Thyroid gland (tissue), 4 donors: ENCODE data around the gene ITGA8. TPM values are rescaled to one million over a fixed set of nuclear protein-coding genes. Genes with fewer than 3 reads are reported as not detected.
A peak's percentile ranks its signal among the peaks of the same experiment; 100 is the strongest.
"Not testable (repeated sequence)": the region's sequence is repeated elsewhere in the genome, so short reads cannot be mapped to it uniquely, and the experiment has no call there.

Experiments
- DNase-seq, 2 donors: peaks; one replicate each; pipeline ENCODE4 v3.0.0-alpha.2; 2019
- H3K27ac ChIP-seq, 3 donors: fragments of 200-600 bp; sonication (generic); 1 replicate in 2 of 3; 2 replicates in 1 of 3; pipeline ENCODE4 v1.5.1; 2016 to 2019; ENCODE audit warnings: mild to moderate bottlenecking in 1 of 3, moderate library complexity in 1 of 3
- H3K27me3 ChIP-seq: fragments of 200-600 bp; sonication (generic); one replicate; pipeline ENCODE4 v1.5.1; 2019
- H3K36me3 ChIP-seq, 2 donors: fragments of 200-600 bp; sonication (generic); one replicate each; pipeline ENCODE4 v1.5.1; 2016 to 2019
- H3K4me1 ChIP-seq, 2 donors: fragments of 200-600 bp; sonication (generic); one replicate each; pipeline ENCODE4 v1.5.1; 2017 to 2019
- H3K4me3 ChIP-seq, 3 donors: fragments of 200-600 bp; sonication (generic); replicated peaks in 1 of 3; 1 replicate in 2 of 3; 2 replicates in 1 of 3; pipeline ENCODE4 v1.5.1; 2016; ENCODE audit warnings: mild to moderate bottlenecking in 1 of 3
- H3K9me3 ChIP-seq: fragments of 200-600 bp; sonication (generic); one replicate; pipeline ENCODE4 v1.5.1; 2017
- CTCF ChIP-seq, 6 experiments: fragments of 200-600 bp in 3 of 6; fragments of 450-650 bp in 3 of 6; sonication (generic) in 3 of 6; IDR thresholded peaks; one replicate each; pipeline ENCODE4 v1.5.1; 2016 to 2019; ENCODE audit warnings: antibody characterized with exemption in 6 of 6, mild to moderate bottlenecking in 2 of 6, inconsistent platforms in 1 of 6, moderate library complexity in 1 of 6
- POLR2A ChIP-seq, 2 donors: fragments of 450-650 bp; IDR thresholded peaks; one replicate each; pipeline ENCODE4 v1.6.1; 2017; ENCODE audit warnings: antibody characterized with exemption in 2 of 2, mild to moderate bottlenecking in 2 of 2, moderate library complexity in 1 of 2
- WGBS, 2 donors: methylation state at CpG; one replicate each; pipeline ENCODE4 v1.1.5; 2017; 5-methylcytosine and 5-hydroxymethylcytosine counted together
- intact Hi-C: fragments of 100-400 bp; cut with DNase I; formaldehyde crosslinking; loops from one replicate; pipeline ENCODE4 v1.15.1; 2023
- total RNA-seq, 4 donors: library from RNA; depleted of rRNA; stranded (reverse); fragments of >200 nt; gene quantifications; one replicate each; pipeline ENCODE4 v1.2.3, GENCODE V29; 2016

ITGA8 gene
- total RNA-seq, 4 donors from 2014 or later, result 4.6 to 14.8 (median 4.9) TPM

DNA sequence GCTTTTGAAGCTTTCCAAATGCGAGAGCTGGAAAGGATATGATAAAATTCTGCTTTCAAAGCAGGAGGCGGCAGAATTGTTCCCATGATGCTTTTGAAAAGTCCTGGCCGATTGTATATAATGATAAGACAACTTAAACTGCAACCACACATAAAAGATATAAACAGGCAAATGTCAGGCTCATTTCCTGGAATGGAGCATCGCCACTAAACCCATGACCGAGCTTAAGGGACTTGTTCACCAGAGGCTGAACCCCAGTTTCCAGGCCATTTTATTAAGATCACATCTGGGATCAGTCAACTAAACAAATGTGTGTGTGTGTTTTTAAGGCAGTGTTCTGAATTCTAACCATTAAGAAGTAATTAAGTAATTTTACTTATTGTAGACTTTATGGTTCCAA is 131.6 kb downstream of the ITGA8 start:
- Histone ChIP-seq H3K9me3 (no peaks in the 10 kb centered on the region), H3K36me3 (no peaks in the 10 kb centered on the region), H3K27ac (no peak overlapping the region), H3K4me1 (no peaks in the 10 kb centered on the region), H3K4me3 (no peak overlapping the region), H3K27me3 (no peaks in the 10 kb centered on the region)
- DNase-seq, result no peak
- intact Hi-C loops, result no loop called here
- no peak for TF ChIP-seq POLR2A (IDR thresholded peaks at IDR 0.05)
- TF ChIP-seq CTCF (IDR thresholded peaks at IDR 0.05), result no peak
- 77 to 80% methylated on average over 5 of the region's 5 CpGs for WGBS, 2 donors

GRCh38 chr10:15587271-15587670 is 132.5 kb downstream of the ITGA8 start:
- DNase-seq, result no peak
- no peak overlapping the region for H3K4me3 ChIP-seq
- H3K27ac ChIP-seq, result no peak overlapping the region
- intact Hi-C loops, result no loop called here
- H3K36me3 ChIP-seq, result no peaks in the 10 kb centered on the region
- no peaks in the 10 kb centered on the region for H3K27me3 ChIP-seq
- WGBS, 2 donors, result 89 to 90% methylated on average over 3 of the region's 3 CpGs
- TF ChIP-seq CTCF (IDR thresholded peaks at IDR 0.05), result no peak
- no peak for TF ChIP-seq POLR2A (IDR thresholded peaks at IDR 0.05)
- no peaks in the 10 kb centered on the region for H3K9me3 ChIP-seq
- H3K4me1 ChIP-seq, result no peaks in the 10 kb centered on the region

DNA sequence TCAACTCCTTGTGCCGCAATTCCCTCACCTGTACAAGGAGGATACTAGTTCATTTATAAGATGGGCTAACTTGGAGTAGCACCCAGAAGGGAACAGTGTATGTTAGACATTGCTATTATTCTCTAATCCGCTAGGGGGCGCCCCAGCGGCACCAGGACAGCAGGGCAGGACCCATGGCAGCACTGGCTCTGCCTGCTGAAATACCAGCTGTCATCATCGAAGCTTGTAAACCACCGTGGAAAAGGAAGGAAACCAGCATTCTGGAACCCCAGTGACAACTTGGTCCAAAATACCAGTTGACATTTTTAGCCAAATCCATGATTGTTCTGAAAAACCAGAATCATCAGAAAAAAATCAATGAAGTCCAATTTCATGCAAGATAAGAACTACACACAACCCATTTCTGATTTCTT is 134.4 kb downstream of the ITGA8 start:
- H3K4me1 ChIP-seq, result no peaks in the 10 kb centered on the region
- WGBS, 2 donors, result 14 to 19% methylated on average over 6 of the region's 6 CpGs
- H3K4me3 ChIP-seq, result no peak overlapping the region
- no peaks in the 10 kb centered on the region for H3K9me3 ChIP-seq
- H3K27ac ChIP-seq, result no peak overlapping the region
- DNase-seq, result peak; percentile 18 to 19
- intact Hi-C loops, result no loop called here
- H3K36me3 ChIP-seq, result no peaks in the 10 kb centered on the region
- H3K27me3 ChIP-seq, result no peaks in the 10 kb centered on the region
- TF ChIP-seq POLR2A (IDR thresholded peaks at IDR 0.05) (no peak), CTCF (IDR thresholded peaks at IDR 0.05) (peak in 5 of 6 experiments; percentile 16 to 44 (median 23))

DNA sequence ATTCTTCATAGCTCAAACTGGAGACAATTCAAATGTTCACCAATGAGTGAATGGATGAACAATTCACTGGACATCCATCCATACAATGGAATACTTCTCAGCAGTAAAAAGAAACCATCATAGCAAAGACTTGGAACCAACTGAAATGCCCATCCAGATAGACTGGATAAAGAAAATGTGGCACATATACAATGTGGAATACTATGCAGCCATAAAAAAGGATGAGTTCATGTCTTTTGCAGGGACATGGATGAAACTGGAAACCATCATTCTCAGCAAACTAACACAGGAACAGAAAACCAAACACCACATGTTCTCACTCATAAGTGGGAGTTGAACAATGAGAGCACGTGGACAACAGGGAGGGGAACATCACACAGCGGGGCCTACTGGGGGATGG is 136.8 kb downstream of the ITGA8 start:
- H3K36me3 ChIP-seq, H3K27ac ChIP-seq, H3K4me1 ChIP-seq, H3K27me3 ChIP-seq, DNase-seq, H3K9me3 ChIP-seq, H3K4me3 ChIP-seq, intact Hi-C loops: not testable (repeated sequence)
- WGBS, 2 donors, result 95 to 99% methylated on average over 2 of the region's 2 CpGs

DNA sequence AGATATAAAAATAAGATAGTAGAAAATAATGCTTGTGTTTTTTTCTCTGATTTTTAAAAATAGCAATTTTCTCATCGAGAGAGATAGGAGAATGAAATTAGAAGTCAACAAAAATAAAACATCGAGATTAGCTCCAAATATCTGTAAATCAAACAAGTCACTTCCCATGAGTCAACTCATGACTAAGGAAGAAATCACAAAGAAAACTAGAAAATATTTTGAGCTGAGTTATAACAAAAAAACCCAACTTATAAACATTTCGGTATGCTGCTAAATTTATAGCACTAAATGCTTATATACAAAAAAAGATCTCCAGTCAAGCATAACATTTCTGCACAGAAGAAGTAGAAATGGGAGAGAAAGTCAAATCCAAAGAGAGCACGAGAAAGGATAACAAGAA is 140.1 kb downstream of the ITGA8 start:
- TF ChIP-seq CTCF (IDR thresholded peaks at IDR 0.05) (no peak), POLR2A (IDR thresholded peaks at IDR 0.05) (no peak)
- H3K27me3 ChIP-seq, result no peaks in the 10 kb centered on the region
- no peaks in the 10 kb centered on the region for H3K36me3 ChIP-seq
- DNase-seq, result no peak
- no peak overlapping the region for H3K27ac ChIP-seq
- WGBS, 2 donors, result 67 to 68% methylated on average over 4 of the region's 4 CpGs
- no peaks in the 10 kb centered on the region for H3K4me1 ChIP-seq
- H3K9me3 ChIP-seq, result no peaks in the 10 kb centered on the region
- intact Hi-C loops, result no loop called here
- H3K4me3 ChIP-seq, result no peak overlapping the region

GRCh38 chr10:15572531-15573045 is 147.1 kb downstream of the ITGA8 start:
- H3K27me3 ChIP-seq, result no peaks in the 10 kb centered on the region

More at GRCh38 chr10:15572531-15573045, 147.1 kb downstream of the ITGA8 start:
- DNase-seq, result no peak
- Histone ChIP-seq H3K4me1 (no peaks in the 10 kb centered on the region), H3K36me3 (no peaks in the 10 kb centered on the region), H3K9me3 (no peaks in the 10 kb centered on the region), H3K4me3 (no peak overlapping the region), H3K27ac (no peak overlapping the region)
- intact Hi-C loops, result no loop called here
- WGBS, 2 donors, result 94 to 96% methylated on average over 6 of the region's 6 CpGs
- no peak for TF ChIP-seq CTCF (IDR thresholded peaks at IDR 0.05)
- no peak for TF ChIP-seq POLR2A (IDR thresholded peaks at IDR 0.05)
